Astrocyte (in vitro differentiated cells and primary cell): ENCODE results near the gene GBE1.

ENCODE experiments used
- EZH2 ChIP-seq: IDR thresholded peaks from 2 replicates; pipeline ENCODE4 v1.6.1; 2012; ENCODE audit warnings: mild to moderate bottlenecking, low read length, inconsistent platforms; ENCODE audit not compliant: insufficient read depth
- TF ChIP-seq, protein P1 (sequence below): IDR thresholded peaks from 2 replicates; pipeline ENCODE4 v1.5.1; 2011; ENCODE audit warnings: low read depth, mild to moderate bottlenecking, inconsistent platforms, low read length, moderate library complexity; ENCODE audit not compliant: insufficient read depth

GRCh38 chr3:81723732-81724313 is 37.6 kb downstream of the GBE1 start:
- TF ChIP-seq, protein P1, sequence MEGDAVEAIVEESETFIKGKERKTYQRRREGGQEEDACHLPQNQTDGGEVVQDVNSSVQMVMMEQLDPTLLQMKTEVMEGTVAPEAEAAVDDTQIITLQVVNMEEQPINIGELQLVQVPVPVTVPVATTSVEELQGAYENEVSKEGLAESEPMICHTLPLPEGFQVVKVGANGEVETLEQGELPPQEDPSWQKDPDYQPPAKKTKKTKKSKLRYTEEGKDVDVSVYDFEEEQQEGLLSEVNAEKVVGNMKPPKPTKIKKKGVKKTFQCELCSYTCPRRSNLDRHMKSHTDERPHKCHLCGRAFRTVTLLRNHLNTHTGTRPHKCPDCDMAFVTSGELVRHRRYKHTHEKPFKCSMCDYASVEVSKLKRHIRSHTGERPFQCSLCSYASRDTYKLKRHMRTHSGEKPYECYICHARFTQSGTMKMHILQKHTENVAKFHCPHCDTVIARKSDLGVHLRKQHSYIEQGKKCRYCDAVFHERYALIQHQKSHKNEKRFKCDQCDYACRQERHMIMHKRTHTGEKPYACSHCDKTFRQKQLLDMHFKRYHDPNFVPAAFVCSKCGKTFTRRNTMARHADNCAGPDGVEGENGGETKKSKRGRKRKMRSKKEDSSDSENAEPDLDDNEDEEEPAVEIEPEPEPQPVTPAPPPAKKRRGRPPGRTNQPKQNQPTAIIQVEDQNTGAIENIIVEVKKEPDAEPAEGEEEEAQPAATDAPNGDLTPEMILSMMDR, result no peak
- TF ChIP-seq EZH2, result no peak
